ENCODE results near the gene C2CD3.

The C2CD3 gene

GRCh38 chr11:74015919-74016684 is 154.7 kb downstream of the C2CD3 start:
- DNase-seq, result no peak

DNA sequence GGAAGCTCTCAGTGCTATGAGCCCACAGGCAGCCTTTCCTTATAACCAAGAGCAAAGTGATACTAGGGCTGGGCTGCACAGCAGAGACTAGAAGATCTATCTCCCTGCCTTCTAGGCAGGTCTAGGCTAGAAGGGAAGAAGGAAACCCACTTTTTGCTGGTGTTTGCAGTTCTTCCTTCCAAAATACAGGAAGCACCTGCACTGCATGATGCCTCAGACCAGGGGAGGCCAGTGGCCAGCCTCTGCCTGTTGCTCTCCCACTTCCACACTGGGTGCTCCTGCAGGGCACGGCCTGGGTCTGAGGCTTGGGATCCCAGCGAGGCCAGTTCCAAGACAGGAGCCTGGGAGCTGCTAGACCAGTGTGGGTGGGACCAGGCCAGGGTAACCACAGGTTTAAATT is 155.9 kb downstream of the C2CD3 start:
- DNase-seq, result no peak

DNA sequence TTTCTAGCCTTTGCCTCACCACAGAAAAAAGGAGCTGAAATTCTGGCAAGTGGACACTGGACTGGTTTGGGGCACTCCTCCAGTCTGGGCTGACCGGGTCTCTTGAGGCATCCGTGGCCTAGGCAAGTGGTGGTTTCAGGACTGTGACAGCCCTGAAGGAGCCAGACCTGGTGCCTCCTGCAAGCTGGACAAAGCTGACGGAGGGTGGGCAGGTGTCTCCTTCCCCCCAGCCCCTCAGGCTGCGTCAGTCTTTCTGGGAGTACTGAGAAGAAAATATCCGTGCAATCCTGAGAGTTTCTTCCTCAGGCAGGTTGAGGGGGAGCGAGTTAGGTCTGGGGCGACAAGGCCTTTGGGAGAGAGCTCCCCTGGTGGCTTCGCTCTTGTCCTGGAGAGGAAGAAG is 157.7 kb downstream of the C2CD3 start:
- DNase-seq, result no peak

- DNase-seq, result no peak
Measured at GRCh38 chr11:74012074-74012809, 158.6 kb downstream of the C2CD3 start.

DNA sequence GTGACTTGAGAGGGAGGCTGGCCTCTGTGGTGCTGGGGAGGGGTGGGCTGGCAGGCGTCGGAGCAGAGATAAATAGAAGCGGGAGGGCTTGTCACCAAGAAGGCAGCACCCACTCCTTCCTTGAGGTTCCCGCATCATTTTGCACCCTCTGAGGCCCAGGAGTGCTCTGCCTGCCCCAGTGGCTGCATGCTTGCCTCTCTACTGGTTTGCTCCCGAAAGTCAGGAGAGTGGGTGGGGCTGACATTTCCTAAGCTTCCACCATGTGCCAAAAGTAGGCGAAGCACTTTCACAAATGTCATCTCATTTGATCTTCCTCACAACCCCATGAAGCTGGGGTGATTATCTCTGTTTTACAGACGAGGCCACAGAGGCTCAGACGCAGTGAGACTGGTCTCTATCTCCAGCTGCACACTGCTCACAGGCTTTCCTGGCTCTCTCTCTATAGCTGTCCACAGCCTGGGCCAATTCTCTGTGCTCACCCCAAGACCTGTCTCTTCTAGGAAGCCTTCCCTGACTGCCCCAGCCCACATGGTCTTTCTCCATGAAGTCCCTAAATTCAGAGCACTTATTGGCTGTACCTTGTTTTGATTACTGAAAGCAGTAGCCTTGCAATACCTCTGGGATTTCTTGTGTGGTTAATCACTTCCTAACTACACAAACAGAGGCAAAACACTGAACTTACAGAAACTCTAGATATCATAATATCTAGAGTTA is 159.3 kb downstream of the C2CD3 start:
- no peak for DNase-seq

- no peak for DNase-seq
Measured at GRCh38 chr11:74010306-74011300, 160.2 kb downstream of the C2CD3 start.

- DNase-seq, result no peak
Measured at GRCh38 chr11:74009675-74010305, 161.0 kb downstream of the C2CD3 start.

DNA sequence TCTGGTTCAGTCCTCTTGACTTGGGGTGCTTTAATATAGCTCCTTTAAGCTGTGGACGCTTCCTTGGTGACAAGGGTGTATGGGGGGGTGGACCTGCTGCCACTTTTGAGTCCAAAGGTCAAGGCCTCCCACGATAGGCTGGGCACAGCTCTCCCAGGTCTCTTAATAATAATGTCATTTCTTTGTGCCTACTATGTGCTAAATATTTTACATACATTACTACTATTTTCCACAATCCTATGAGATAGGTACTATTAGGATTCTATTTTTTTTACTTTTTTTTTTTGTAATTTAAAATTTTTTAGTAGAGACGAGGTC is 161.6 kb downstream of the C2CD3 start:
- DNase-seq, result no peak

DNA sequence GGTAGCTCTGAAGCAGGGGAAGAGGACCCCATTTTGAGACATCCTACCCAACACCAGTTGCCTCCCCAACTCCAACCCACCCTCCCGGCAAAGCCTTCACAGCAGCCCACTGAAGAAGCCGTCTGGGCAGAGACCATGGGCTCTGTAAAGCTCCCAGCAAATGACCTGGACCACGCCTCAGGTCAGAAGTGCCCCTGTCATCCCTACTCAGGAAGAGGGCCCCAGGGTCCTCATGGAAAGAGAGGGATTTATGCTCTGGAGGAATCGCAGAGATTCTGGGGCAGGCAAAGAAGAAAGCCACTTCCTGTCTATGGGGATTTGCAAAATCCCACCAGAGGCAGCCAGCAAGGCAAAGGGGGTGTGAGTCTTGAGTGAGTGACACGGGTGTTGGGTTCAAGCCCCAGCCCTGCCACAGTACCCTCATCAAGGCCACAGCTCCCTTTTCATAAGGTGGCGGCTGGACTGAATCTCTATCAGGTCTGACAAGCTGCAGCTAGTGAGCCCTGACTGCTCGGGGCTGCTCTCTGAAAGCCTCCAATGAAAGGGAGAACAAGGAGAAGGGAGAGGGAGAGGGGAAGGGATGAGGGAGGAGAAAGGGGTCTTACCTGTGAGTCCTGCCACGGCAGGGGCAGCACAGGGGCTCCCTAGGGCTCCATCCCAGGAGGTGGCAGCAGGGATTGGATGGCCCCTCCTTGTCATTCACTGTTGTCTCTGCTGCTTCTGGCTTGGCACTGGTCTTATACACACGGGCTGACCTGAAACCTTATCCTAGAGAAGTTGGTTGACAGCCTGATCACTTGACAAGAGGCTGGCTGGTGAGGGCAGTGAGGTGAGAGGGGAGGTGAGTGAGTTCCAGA is 162.2 kb downstream of the C2CD3 start, which contains the start of gene UCP3:
Gene UCP3 (minus strand): TSS at position 713 of the 857 bp plus-strand sequence. CDS start 2,043 bp downstream, outside the sequence.
- DNase-seq, result no peak

DNA sequence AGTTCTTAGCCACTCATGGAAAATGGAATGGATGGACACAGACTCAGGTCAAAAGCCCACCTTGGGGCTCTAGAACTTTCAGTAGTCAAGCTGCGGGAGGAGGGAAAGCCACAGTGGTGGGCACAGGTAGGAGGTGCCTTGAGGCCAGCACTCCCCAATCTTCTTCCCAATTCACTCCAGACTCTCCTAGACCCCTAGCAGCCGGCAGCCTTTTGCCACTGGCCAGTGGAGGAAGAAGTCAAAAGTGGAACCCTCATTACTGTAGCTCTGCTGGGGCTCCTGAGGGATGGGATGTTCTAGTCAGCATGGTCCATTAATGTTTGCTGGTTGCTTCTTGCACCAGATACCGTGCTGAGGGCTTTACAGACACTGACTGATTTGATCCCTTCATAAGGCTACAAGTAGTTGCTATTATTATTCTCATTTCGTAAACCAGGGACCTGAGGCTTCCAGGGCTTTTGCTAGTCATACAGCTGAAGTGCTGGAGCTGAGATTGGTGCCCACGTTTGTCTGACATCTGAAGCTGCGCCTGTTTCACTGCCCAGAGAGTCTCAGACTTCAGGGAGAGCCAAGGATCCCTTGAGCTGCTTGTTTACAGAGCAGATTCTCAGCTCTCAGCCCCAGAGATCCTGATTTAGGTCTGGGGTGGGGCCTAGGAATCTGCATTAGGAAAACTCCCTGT is 163.0 kb downstream of the C2CD3 start:
- DNase-seq, result no peak

DNA sequence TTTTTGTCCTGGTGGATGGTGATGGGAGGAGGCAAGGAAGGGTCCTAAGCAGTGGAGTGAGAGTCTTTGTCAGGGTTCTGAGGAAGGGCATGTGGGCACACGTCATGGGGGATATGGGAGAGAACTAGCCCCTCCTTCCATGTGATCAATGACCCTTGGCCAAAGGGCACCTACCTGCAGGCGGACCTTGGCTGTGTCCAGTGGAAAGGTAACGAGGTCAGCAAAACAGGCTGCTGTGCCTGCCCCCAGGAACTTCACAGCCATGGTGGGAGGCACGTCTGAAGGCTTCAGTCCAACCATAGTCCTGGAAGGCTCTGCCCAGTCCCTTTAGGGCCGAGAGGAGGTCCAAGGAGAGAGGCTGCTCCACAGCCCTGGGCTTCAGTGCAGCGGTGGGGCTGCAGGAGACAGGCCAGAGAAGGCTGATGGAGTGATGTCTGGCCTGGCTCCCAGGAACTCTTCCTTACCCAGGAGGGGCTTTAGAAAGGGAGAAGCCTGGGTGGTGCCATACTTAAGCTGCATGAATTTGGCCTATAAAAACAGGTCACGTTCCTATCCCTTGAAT is 164.0 kb downstream of the C2CD3 start:
- no peak for DNase-seq

GRCh38 chr11:74005721-74006517 is 164.9 kb downstream of the C2CD3 start:
- DNase-seq, result no peak

GRCh38 chr11:74004759-74005615 is 165.8 kb downstream of the C2CD3 start:
- no peak for DNase-seq

GRCh38 chr11:74004046-74004695 is 166.6 kb downstream of the C2CD3 start:
- DNase-seq, result no peak

DNA sequence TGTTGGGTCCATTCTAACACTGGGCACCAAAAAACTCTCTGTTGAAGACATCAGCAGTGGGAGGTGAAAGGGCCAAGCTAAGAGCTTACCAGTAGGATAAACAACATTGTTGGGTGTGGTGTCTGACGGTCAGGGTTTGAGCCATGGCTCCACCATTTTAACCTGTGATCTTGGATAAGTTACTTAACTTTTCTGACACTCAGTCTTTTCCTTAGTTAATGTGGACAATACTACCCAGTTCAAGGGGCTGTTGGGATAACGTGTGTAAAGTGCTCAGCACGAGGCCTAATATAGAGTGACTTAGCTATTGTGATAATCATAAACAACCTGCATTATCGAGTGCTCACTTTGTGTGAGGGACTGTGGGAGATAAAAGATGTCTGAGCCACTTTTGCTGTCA is 168.0 kb downstream of the C2CD3 start:
- no peak for DNase-seq

- DNase-seq, result no peak
Measured at GRCh38 chr11:74001822-74002286, 168.9 kb downstream of the C2CD3 start.

GRCh38 chr11:74000307-74001133 is 170.3 kb downstream of the C2CD3 start:
- no peak for DNase-seq
